ENCODE data around the gene GJA1. TPM values are rescaled to one million over a fixed set of nuclear protein-coding genes. Genes with fewer than 3 reads are reported as not detected.

The GJA1 gene
- total and polyA plus RNA-seq, 2 of the 4 experiments (the other 2 are of a cell fraction): 180 to 323 TPM

DNA sequence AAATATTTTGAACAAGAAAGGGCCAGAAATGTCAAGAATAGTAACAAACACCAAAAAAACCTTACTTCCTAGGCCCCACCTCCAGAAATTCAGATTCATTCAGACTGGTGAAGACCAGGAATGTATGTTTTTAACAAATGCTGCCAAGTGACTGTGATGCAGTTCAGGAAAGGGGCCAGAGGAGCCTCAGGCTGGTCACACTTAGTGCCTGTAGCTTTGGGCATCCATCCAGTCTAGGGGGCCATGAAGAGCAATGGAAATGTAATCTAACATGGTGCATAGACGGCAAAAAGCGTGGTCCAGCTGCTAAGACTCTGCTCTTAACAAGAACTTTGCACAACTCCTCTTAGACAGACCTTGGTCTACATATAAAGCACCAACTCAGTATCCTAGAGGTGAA lies 7.1 kb downstream of the GJA1 start:
- peak overlapping the region; percentile 26 for H3K23ac ChIP-seq (ENCODE audit: low read depth, low read length)
- H3K56ac ChIP-seq (ENCODE audit: extremely low read depth, insufficient read depth, low read length): no peak overlapping the region
- H4K8ac ChIP-seq (ENCODE audit: low read depth in 2 of 2, low read length in 2 of 2): 0 out of 4 replicates have a peak overlapping the region, but pooled peaks of 1 of the 2 experiments have one; percentile 46
- intact Hi-C loops (cut with micrococcal nuclease): no loop called here
- no peak overlapping the region for H4K91ac ChIP-seq (ENCODE audit: insufficient read depth, low read depth, low read length)
- DNase-seq: no peak
- no peak overlapping the region for H3K4me3 ChIP-seq (ENCODE audit: insufficient read depth, low read depth, low read length)
- no TSS peak for BruUV-seq (replicated peaks)
- H4K5ac ChIP-seq (ENCODE audit: low read depth, low read length): no peak overlapping the region
- no peak overlapping the region for H3K27ac ChIP-seq (ENCODE audit: insufficient read depth, low read length)
- H2BK20ac ChIP-seq (ENCODE audit: low read depth, low read length): no peak overlapping the region
- H3K14ac ChIP-seq (replicated peaks; ENCODE audit: low read depth, low read length): no peak overlapping the region; the same call in 1 of the 2 replicates
- H2BK15ac ChIP-seq (ENCODE audit: low read depth, low read length): no peak overlapping the region
- POLR2A ChIA-PET (ENCODE audit: unreplicated experiment): no interaction called here
- no peak overlapping the region for H2AK5ac ChIP-seq (ENCODE audit: low read depth, low read length)
- H4K20me1 ChIP-seq (ENCODE audit: insufficient read depth, low read length): peaks cover 68% of the 10 kb centered on the region
- ATAC-seq (ENCODE audit: low read depth): no peak; the same call in 1 of the 2 replicates
- TF ChIP-seq, protein P1, sequence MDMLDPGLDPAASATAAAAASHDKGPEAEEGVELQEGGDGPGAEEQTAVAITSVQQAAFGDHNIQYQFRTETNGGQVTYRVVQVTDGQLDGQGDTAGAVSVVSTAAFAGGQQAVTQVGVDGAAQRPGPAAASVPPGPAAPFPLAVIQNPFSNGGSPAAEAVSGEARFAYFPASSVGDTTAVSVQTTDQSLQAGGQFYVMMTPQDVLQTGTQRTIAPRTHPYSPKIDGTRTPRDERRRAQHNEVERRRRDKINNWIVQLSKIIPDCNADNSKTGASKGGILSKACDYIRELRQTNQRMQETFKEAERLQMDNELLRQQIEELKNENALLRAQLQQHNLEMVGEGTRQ (IDR thresholded peaks at IDR 0.05; ENCODE audit: low read depth, low read length): no peak
- no peak for TF ChIP-seq MXI1 (IDR thresholded peaks at IDR 0.05; ENCODE audit: borderline replicate concordance, low read depth, low read length)
- TF ChIP-seq NFE2L2 (IDR thresholded peaks at IDR 0.05; ENCODE audit: low read depth, low read length): no peak
- no peak for TF ChIP-seq CEBPB (IDR thresholded peaks at IDR 0.05; ENCODE audit: low read depth, low read length)
- no peak for TF ChIP-seq RAD21 (IDR thresholded peaks at IDR 0.05; ENCODE audit: low read length)
- TF ChIP-seq POLR2A (IDR thresholded peaks at IDR 0.05; ENCODE audit: low read depth, low read length): no peak
- no peak for TF ChIP-seq RCOR1 (IDR thresholded peaks at IDR 0.05; ENCODE audit: insufficient replicate concordance, low read length)
- TF ChIP-seq, protein P2, sequence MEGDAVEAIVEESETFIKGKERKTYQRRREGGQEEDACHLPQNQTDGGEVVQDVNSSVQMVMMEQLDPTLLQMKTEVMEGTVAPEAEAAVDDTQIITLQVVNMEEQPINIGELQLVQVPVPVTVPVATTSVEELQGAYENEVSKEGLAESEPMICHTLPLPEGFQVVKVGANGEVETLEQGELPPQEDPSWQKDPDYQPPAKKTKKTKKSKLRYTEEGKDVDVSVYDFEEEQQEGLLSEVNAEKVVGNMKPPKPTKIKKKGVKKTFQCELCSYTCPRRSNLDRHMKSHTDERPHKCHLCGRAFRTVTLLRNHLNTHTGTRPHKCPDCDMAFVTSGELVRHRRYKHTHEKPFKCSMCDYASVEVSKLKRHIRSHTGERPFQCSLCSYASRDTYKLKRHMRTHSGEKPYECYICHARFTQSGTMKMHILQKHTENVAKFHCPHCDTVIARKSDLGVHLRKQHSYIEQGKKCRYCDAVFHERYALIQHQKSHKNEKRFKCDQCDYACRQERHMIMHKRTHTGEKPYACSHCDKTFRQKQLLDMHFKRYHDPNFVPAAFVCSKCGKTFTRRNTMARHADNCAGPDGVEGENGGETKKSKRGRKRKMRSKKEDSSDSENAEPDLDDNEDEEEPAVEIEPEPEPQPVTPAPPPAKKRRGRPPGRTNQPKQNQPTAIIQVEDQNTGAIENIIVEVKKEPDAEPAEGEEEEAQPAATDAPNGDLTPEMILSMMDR (conservative IDR thresholded peaks at IDR 0.05; ENCODE audit: low read depth, low read length): no peak
- no peak for TF ChIP-seq MAZ (IDR thresholded peaks at IDR 0.05; ENCODE audit: borderline replicate concordance, low read depth, low read length)
- no peak for TF ChIP-seq RFX5 (IDR thresholded peaks at IDR 0.05; ENCODE audit: low read depth, low read length)
- no peak for TF ChIP-seq MAFK (IDR thresholded peaks at IDR 0.05; ENCODE audit: low read depth, low read length)
- no peak for TF ChIP-seq BHLHE40 (IDR thresholded peaks at IDR 0.05; ENCODE audit: low read depth, low read length)
- TF ChIP-seq CHD1 (IDR thresholded peaks at IDR 0.05; ENCODE audit: low read depth, low read length): no peak
- TF ChIP-seq, protein P3, sequence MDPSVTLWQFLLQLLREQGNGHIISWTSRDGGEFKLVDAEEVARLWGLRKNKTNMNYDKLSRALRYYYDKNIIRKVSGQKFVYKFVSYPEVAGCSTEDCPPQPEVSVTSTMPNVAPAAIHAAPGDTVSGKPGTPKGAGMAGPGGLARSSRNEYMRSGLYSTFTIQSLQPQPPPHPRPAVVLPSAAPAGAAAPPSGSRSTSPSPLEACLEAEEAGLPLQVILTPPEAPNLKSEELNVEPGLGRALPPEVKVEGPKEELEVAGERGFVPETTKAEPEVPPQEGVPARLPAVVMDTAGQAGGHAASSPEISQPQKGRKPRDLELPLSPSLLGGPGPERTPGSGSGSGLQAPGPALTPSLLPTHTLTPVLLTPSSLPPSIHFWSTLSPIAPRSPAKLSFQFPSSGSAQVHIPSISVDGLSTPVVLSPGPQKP (IDR thresholded peaks at IDR 0.05; ENCODE audit: borderline replicate concordance, low read depth, low read length): no peak
- no peak for TF ChIP-seq FOS (IDR thresholded peaks at IDR 0.05; ENCODE audit: low read depth, low read length)
- in situ Hi-C loops (cut with MboI; ENCODE audit: low sequenced_read_pairs): no loop called here
- no peak overlapping the region for H3K9ac ChIP-seq (ENCODE audit: low read depth, low read length)
- peak overlapping the region; percentile 68 for H3K4me2 ChIP-seq (ENCODE audit: low read depth, low read length)
- no peaks in the 10 kb centered on the region for H3K27me3 ChIP-seq (ENCODE audit: control insufficient read depth, insufficient read depth, low read length)
- H3K9me1 ChIP-seq (ENCODE audit: insufficient read depth, low read length): peaks cover 14% of the 10 kb centered on the region; the same call in 1 of the 2 replicates
- peaks cover 10 to 52% of the 10 kb centered on the region in 2 experiments; a peak in 3 of 4 replicates for H3K79me1 ChIP-seq (ENCODE audit: low read depth in 1 of 2, low read length in 2 of 2)
- CTCF ChIA-PET: interaction anchor here (1.1 kb wide), 1 partner anchor 163 kb away, joined by 5 read pairs; no protein-coding TSS in a partner anchor
- H2AFZ ChIP-seq (replicated peaks; ENCODE audit: low read length, poor library complexity): peak overlapping the region; percentile 12
- H3K18ac ChIP-seq (ENCODE audit: low read depth, low read length): no peak overlapping the region; the same call in 1 of the 2 replicates
- H3K4me1 ChIP-seq (ENCODE audit: control insufficient read depth, insufficient read depth, low read length): peaks cover 17% of the 10 kb centered on the region
- no peak overlapping the region for H3K4ac ChIP-seq (ENCODE audit: low read depth, low read length)
- no CpG with 5 or more reads among the region's 2 CpGs for WGBS, 2 experiments (ENCODE audit: extremely low coverage in 2 of 2, insufficient read length in 1 of 2)
- H2BK120ac ChIP-seq (ENCODE audit: low read depth, low read length): no peak overlapping the region
- H2BK5ac ChIP-seq (ENCODE audit: low read depth, low read length, poor library complexity, severe bottlenecking): peak overlapping the region; percentile 15
- H3K36me3 ChIP-seq (ENCODE audit: control insufficient read depth, insufficient read depth, low read length): peaks cover 22% of the 10 kb centered on the region
- dilution Hi-C loops (cut with HindIII; ENCODE audit: low sequenced_read_pairs, unreplicated experiment): no loop called here
- H3K9me3 ChIP-seq (ENCODE audit: control insufficient read depth, insufficient read depth, low read length): no peaks in the 10 kb centered on the region
- no peak overlapping the region for H2AK9ac ChIP-seq (replicated peaks; ENCODE audit: low read depth, low read length, poor library complexity)

All from IMR-90 (cell line).